ENCODE results near the gene WASHC3. TPM values are rescaled to one million over a fixed set of nuclear protein-coding genes. Genes with fewer than 3 reads are reported as not detected.

The WASHC3 gene
- polyA plus RNA-seq, 1 donor (not counting 4 experiments of a cell fraction or from before 2014, with no cell fraction given) = 91.0 TPM

GRCh38 chr12:102064476-102064875, 2.7 kb upstream of the WASHC3 start:
- Histone ChIP-seq H2AFZ (ENCODE audit: control insufficient read depth, low read length) (no peak overlapping the region), H3K9ac (ENCODE audit: control insufficient read depth, extremely low read depth, insufficient read depth, low read length) (no peak overlapping the region), H3K27ac (ENCODE audit: control insufficient read depth, insufficient read depth, low read length) (no peak overlapping the region), H3K4me3 (ENCODE audit: control insufficient read depth in 2 of 3, extremely low read depth in 1 of 3, insufficient read depth in 2 of 3, low read depth in 1 of 3, low read length in 3 of 3) (no peak overlapping the region), H3K79me2 (ENCODE audit: control insufficient read depth, insufficient read depth, low read length) (peaks cover 2% of the 10 kb centered on the region), H3K9me1 (ENCODE audit: control insufficient read depth, extremely low read depth, insufficient read depth, low read length) (no peaks in the 10 kb centered on the region), H3K9me3 (ENCODE audit: control insufficient read depth, low read depth, low read length) (no peaks in the 10 kb centered on the region), H4K20me1 (ENCODE audit: control insufficient read depth, extremely low read depth, insufficient read depth, low read length) (no peaks in the 10 kb centered on the region), H3K4me1 (ENCODE audit: control insufficient read depth, extremely low read depth, insufficient read depth, low read length) (peaks cover 3% of the 10 kb centered on the region), H3K4me2 (ENCODE audit: control insufficient read depth, extremely low read depth, insufficient read depth, low read depth, low read length) (no peak overlapping the region), H3K27me3 (ENCODE audit: control insufficient read depth, extremely low read depth, insufficient read depth, low read length) (no peaks in the 10 kb centered on the region), H3K36me3 (ENCODE audit: control insufficient read depth in 2 of 2, extremely low read depth in 1 of 2, insufficient read depth in 2 of 2, low read length in 2 of 2) (no peaks in the 10 kb centered on the region)
- DNase-seq (ENCODE audit: low read depth, low spot score) = no peak
- dilution Hi-C loops (cut with MboI; ENCODE audit: extremely low pct_ligation_motif_present, low sequenced_read_pairs) = no loop called here
- no peak for FAIRE-seq
- no peak for TF ChIP-seq CTCF (optimal IDR thresholded peaks at IDR 0.05 in 1 of 3, IDR thresholded peaks at IDR 0.05 in 1 of 3, conservative IDR thresholded peaks at IDR 0.05 in 1 of 3; ENCODE audit: extremely low read depth in 1 of 3, insufficient read depth in 2 of 3, low read length in 3 of 3)
- TF ChIP-seq EZH2 (IDR thresholded peaks at IDR 0.05; ENCODE audit: low read length) = no peak

GRCh38 chr12:102063069-102063468, 1.3 kb upstream of the WASHC3 start:
- H3K4me1 ChIP-seq (ENCODE audit: control insufficient read depth, extremely low read depth, insufficient read depth, low read length) = peaks cover 3% of the 10 kb centered on the region
- DNase-seq (ENCODE audit: low read depth, low spot score) (no peak), FAIRE-seq (no peak)
- H3K4me3 ChIP-seq (ENCODE audit: control insufficient read depth in 2 of 3, extremely low read depth in 1 of 3, insufficient read depth in 2 of 3, low read depth in 1 of 3, low read length in 3 of 3) = no peak overlapping the region
- no peaks in the 10 kb centered on the region for H3K9me3 ChIP-seq (ENCODE audit: control insufficient read depth, low read depth, low read length)
- dilution Hi-C loops (cut with MboI; ENCODE audit: extremely low pct_ligation_motif_present, low sequenced_read_pairs) = no loop called here
- H3K9me1 ChIP-seq (ENCODE audit: control insufficient read depth, extremely low read depth, insufficient read depth, low read length) = no peaks in the 10 kb centered on the region
- H2AFZ ChIP-seq (ENCODE audit: control insufficient read depth, low read length) = no peak overlapping the region
- no peak overlapping the region for H3K9ac ChIP-seq (ENCODE audit: control insufficient read depth, extremely low read depth, insufficient read depth, low read length)
- no peak for TF ChIP-seq CTCF (optimal IDR thresholded peaks at IDR 0.05 in 1 of 3, IDR thresholded peaks at IDR 0.05 in 1 of 3, conservative IDR thresholded peaks at IDR 0.05 in 1 of 3; ENCODE audit: extremely low read depth in 1 of 3, insufficient read depth in 2 of 3, low read length in 3 of 3)
- TF ChIP-seq EZH2 (IDR thresholded peaks at IDR 0.05; ENCODE audit: low read length) = no peak
- peaks cover 2% of the 10 kb centered on the region for H3K79me2 ChIP-seq (ENCODE audit: control insufficient read depth, insufficient read depth, low read length)
- no peaks in the 10 kb centered on the region for H3K36me3 ChIP-seq (ENCODE audit: control insufficient read depth in 2 of 2, extremely low read depth in 1 of 2, insufficient read depth in 2 of 2, low read length in 2 of 2)
- H3K4me2 ChIP-seq (ENCODE audit: control insufficient read depth, extremely low read depth, insufficient read depth, low read depth, low read length) = no peak overlapping the region
- H3K27ac ChIP-seq (ENCODE audit: control insufficient read depth, insufficient read depth, low read length) = no peak overlapping the region
- no peaks in the 10 kb centered on the region for H4K20me1 ChIP-seq (ENCODE audit: control insufficient read depth, extremely low read depth, insufficient read depth, low read length)
- no peaks in the 10 kb centered on the region for H3K27me3 ChIP-seq (ENCODE audit: control insufficient read depth, extremely low read depth, insufficient read depth, low read length)
